IPS-18c (cell line): Measurements from ENCODE around the gene TIE1.

ENCODE experiments used
- H3K4me3 ChIP-seq: 2 replicates; pipeline ENCODE4 v1.7.0; 2013; ENCODE audit warnings: low read depth, mild to moderate bottlenecking, low read length, moderate library complexity; ENCODE audit not compliant: insufficient read depth
- H3K9me3 ChIP-seq: one replicate; pipeline ENCODE4 v1.6.1; 2013; ENCODE audit warnings: mild to moderate bottlenecking, low read length, moderate library complexity; ENCODE audit not compliant: control insufficient read depth, insufficient read depth

The TIE1 gene

DNA sequence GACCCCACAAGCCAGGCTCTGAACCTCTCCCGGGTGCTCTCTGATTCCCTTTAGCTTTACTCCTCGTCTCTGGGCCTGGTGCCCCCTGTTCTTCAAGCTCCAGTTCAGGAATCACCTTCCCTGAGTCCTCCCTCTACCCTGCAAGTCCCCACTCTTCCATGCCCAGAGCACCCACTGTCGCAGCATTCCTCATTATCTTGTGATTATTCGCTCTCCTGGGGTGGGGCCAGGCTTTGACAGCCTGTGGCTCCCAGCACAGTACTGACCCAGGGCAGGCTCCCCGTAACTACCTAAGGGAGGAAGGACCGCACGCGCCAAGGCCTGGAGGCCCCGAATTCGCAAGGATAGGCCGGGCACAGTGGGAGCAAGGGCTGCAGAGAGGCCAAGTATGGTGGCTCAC, 14.7 kb upstream of the TIE1 start:
- no peak overlapping the region for H3K4me3 ChIP-seq
- H3K9me3 ChIP-seq: no peaks in the 10 kb centered on the region

DNA sequence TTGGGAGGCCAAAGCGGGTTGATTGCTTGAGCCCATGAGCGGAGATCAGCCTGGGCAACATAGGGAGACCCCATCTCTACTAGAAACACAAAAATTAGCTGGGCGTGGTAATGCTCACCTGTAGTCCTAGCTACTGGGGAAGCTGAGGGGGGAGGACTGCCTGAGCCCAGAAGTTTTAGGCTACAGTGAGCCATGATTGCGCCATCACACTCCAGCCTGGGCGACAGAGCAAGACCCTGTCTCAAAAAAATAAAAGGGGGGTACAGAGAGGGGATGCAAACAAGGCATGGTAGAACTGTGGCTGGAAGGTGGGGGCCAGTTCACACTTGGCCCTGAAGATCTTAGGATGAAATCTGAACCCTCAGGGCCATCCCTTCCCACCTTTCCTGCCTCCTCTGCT, 14.2 kb upstream of the TIE1 start:
- Histone ChIP-seq H3K4me3 (no peak overlapping the region), H3K9me3 (no peaks in the 10 kb centered on the region)

DNA sequence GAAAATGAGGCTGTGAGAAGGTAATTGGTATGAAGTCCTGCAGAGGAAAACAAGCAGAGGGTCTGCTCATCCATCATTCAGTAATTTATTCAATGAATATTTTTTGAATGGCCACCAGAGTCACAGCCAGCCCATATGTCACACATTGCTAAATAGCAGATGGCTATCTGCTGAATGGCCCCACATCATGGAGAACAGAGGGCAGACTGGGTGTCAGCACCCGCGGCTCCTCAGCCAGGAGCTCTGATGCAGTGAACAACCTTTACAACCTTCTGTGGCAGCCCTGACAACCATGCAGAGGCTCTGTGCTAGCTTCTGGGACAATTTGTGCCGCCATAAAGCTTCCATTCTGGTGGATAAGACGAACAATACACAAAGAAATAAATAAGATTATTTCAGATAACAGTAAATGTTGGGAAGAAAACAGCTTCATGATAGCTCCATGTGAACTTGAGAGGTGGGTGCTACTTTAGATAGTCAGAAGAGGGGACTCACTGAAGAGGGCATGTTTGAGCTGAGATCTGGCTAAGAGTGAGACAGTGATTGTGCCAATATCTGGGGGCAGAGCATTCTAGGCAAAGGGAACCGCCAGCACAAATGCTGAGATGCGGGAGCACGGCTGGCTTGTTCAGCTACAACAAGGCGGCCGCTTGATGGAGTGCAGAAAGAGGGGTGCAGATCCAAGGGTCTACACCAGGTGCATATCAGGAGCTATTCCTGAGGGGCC, 12.6 kb upstream of the TIE1 start:
- Histone ChIP-seq H3K9me3 (no peaks in the 10 kb centered on the region), H3K4me3 (no peak overlapping the region)

DNA sequence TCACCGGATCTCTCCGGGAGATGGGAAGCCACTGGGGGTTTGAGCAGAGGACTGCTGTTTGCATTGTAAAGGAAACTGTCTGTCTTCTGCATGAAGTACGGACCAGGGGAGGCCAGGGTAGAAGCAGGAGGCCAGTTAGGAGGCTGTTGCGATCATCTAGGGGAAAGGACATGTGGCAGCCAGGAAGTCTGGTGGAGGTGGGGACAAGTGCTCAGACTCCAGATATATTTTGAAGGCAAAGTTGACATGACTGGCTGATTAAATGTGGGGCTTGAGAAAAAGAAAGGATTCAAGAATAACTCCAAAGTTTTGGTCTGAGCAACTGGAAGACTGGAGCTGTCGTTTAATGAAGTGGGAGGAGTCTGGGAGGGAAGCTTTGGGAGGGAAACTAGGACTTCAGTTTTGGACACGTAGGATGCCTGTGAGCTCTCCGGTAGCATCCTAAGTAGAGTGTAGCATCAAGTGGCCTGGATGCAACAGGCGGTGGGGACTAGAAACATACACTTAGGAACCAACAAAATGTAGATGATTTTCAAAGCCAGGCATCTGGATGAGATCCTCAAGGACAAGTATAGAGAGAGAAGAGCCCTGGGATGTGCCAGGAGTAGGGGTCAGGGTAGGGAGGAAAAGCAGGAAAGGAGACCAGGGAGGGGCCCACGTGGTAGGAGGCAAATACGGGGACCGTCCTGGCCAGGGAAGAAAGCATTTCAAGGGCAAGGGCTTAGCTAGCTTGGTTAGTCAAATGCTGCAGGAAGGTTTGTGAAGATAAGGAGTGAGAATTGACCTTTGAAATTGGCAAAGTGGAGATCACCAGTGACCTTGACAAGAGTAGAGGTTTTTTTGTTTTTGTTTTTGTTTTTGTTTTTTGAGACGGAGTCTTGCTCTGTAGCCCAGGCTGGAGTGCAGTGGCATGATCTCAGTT, 11.7 kb upstream of the TIE1 start:
- Histone ChIP-seq H3K9me3 (no peaks in the 10 kb centered on the region), H3K4me3 (no peak overlapping the region)

- H3K4me3 ChIP-seq: no peak overlapping the region
- H3K9me3 ChIP-seq: no peaks in the 10 kb centered on the region
Observed at GRCh38 chr1:43292216-43292615, 8.6 kb upstream of the TIE1 start.

DNA sequence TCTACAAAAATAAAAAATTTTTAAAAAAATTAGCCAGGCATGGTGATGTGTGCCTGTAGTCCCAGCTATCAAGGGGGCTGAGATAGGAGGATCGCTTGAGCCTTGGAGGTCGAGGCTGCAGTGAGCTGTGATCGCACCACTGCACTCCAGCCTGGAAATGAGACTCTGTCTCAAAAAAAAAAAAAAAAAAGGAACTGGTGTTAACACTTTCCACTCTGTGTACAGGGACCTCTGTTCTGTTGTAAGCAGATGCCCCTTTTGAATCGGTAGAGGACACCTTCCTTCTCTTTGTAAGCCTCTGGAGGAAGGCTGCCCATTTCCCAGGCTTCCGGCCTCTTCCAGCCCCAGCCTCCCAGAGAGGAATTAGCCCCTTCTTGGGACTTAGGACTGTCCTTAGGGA, 8.1 kb upstream of the TIE1 start:
- no peak overlapping the region for H3K4me3 ChIP-seq
- no peaks in the 10 kb centered on the region for H3K9me3 ChIP-seq

DNA sequence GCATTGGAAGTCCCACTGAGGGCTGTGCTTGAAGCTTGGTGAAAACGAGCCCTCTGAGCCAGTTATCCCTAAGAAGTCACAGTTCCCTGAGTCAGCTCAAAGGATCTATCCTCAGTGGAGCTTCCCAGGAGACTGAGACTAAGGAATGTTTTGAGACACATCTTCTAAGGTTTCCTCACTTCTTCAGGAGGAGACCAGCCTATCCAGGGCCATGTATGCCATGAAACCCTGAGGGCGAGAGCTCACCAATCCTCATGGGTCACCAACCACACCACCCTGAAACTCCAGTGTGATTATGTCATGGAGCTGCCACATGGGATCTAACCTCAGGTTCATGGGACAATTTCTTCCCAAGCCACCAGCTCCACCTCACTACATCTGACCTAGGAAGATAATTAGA, 7.6 kb upstream of the TIE1 start:
- Histone ChIP-seq H3K9me3 (no peaks in the 10 kb centered on the region), H3K4me3 (no peak overlapping the region)

GRCh38 chr1:43293896-43294760, 6.7 kb upstream of the TIE1 start:
- Histone ChIP-seq H3K9me3 (no peaks in the 10 kb centered on the region), H3K4me3 (no peak overlapping the region)

DNA sequence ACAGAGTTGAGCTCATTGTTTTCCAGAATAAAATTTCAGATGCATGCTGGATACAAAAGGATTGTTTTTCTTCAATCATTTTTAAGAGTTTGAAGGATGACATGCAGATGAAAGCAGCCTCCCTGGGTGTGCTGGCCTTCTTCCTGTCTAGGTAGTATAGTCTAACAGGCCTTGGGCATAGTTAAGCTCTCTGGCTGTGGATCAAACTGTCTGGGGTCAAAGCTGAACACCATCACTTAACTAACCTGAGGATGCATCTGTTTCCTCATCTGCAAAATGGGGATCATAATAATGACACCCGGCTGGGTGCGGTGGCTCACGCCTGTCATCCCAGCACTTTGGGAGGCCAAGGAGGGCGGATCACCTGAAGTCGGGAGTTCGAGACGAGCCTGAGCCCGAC, 6.0 kb upstream of the TIE1 start:
- Histone ChIP-seq H3K4me3 (no peak overlapping the region), H3K9me3 (no peaks in the 10 kb centered on the region)

DNA sequence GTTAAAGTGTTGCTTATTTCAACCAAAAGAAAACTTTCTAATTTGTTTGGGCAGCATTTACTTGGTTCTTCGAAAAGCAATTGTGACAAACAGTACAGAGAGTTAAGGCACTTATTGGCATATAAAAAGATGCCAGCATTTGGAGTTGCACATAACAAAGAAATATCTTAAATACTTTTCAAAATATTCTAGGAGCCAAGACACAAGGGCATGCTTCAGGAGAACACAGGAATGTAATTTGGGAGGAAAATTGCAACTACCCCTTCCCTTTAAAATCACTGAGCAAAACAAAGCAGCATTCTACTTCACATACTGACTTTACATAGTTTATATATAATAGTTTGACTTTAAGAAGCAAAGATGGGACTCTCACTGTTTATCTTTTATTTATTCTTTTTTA, 4.6 kb upstream of the TIE1 start:
- Histone ChIP-seq H3K4me3 (no peak overlapping the region), H3K9me3 (no peaks in the 10 kb centered on the region)

GRCh38 chr1:43298055-43298454, 2.7 kb upstream of the TIE1 start:
- Histone ChIP-seq H3K9me3 (peaks cover 4% of the 10 kb centered on the region), H3K4me3 (no peak overlapping the region)

GRCh38 chr1:43299101-43299500, 1.7 kb upstream of the TIE1 start:
- no peak overlapping the region for H3K4me3 ChIP-seq
- H3K9me3 ChIP-seq: peaks cover 4% of the 10 kb centered on the region

DNA sequence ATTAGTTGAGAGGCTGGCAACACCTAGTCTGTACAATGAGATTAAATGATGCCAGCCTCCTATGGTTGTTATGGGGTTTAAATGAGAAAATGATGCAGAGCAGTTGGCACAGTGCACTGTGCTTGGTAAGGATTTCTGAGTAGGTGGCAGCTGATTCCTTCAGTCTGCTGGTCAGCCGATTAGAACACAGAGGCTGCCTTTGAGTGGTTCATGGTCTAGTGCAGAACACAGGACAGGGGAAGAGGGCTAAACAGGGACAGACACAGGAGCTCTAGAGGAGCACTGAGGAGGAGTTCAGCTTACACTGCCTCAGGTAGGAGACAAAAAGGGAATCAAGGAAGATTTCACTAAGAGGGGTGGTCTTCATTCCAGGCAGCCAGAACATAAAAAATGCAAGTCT, 1.4 kb downstream of the TIE1 start:
- H3K4me3 ChIP-seq: no peak overlapping the region

DNA sequence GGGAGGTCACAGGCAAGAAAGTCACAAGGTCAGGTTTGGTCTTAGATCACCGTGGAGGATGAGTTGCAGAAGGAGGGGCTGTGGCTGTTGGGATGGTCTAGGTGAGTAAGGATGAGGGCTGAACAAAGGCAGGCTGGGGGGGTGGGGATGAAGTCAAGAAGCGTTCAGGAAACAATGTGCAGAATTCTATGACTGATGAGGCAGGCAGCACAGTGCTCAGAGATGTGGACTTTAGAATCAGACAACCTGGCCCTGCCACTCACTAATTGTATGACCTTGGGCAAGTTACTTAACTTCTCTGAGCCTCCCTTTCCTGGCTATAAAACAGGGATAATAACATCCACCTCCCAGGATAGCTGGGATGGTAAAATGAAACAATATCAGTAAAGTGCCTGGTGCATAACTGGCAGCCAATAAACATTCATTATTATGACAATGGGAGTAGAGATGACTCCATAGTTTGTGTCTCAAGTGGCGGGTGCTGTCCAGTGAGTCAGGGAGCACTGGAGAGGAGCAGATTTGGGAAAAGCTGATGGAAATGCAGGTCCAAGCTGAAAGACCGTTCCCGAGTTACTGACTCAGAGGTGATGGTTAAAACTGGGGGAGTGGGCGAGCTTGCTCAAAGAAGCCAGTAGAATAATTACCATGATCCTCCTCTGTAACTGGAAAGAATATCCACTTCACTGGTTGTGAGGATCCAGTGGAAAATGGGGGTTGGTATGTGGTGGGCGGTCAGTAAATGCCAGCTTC, 2.1 kb downstream of the TIE1 start:
- H3K9me3 ChIP-seq: peaks cover 4% of the 10 kb centered on the region
- no peak overlapping the region for H3K4me3 ChIP-seq

More for the DNA sequence above, 1.4 kb downstream of the TIE1 start:
- H3K9me3 ChIP-seq: peaks cover 4% of the 10 kb centered on the region

- H3K4me3 ChIP-seq: no peak overlapping the region
- peaks cover 4% of the 10 kb centered on the region for H3K9me3 ChIP-seq
Observed at GRCh38 chr1:43303471-43304313, 2.9 kb downstream of the TIE1 start.

GRCh38 chr1:43304314-43304681, 3.5 kb downstream of the TIE1 start:
- Histone ChIP-seq H3K4me3 (no peak overlapping the region), H3K9me3 (peaks cover 4% of the 10 kb centered on the region)
